EH (cell line): ENCODE results near the gene MEST.
"Not testable (repeated sequence)": the region's sequence is repeated elsewhere in the genome, so short reads cannot be mapped to it uniquely, and the experiment has no call there.

Source experiments
- DNase-seq: peaks from one replicate; pipeline ENCODE4 v3.0.0-alpha.2; 2015; ENCODE audit warnings: low read depth

The MEST gene, protein sequence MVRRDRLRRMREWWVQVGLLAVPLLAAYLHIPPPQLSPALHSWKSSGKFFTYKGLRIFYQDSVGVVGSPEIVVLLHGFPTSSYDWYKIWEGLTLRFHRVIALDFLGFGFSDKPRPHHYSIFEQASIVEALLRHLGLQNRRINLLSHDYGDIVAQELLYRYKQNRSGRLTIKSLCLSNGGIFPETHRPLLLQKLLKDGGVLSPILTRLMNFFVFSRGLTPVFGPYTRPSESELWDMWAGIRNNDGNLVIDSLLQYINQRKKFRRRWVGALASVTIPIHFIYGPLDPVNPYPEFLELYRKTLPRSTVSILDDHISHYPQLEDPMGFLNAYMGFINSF

GRCh38 chr7:130491841-130492522, at the start of gene MEST:
TSS of gene MEST (plus strand) at chr7:130492085. CDS start at chr7:130492314, 229 bp downstream.
- DNase-seq, result peak; percentile 13

DNA sequence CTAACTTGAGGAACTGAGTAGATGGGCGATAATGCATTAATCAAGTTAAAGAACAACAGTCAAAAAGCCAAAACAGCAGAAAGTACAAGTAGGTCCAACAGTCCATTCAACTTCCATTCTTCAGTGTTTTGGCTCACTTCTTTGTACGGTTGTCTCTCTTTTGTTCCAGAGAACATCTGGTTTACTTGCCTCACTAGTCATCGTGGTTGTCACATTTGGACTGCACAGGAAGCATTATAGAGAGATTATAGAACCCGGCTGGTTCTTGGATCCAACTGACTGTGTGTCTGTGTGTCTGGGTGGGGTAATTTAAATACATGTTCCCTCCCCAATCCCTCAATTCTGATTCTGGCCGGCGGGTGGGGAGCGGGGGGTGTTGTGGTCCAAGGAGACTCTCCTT, 49.3 kb upstream of the MEST start:
- DNase-seq, result no peak

GRCh38 chr7:130444234-130444633, 47.7 kb upstream of the MEST start:
- no peak for DNase-seq

- no peak for DNase-seq
Measured at GRCh38 chr7:130444751-130445407, 47.0 kb upstream of the MEST start.

GRCh38 chr7:130446259-130446658, 45.6 kb upstream of the MEST start:
- no peak for DNase-seq

- not testable (repeated sequence) for DNase-seq
Measured at GRCh38 chr7:130451344-130451743, 40.5 kb upstream of the MEST start.

DNA sequence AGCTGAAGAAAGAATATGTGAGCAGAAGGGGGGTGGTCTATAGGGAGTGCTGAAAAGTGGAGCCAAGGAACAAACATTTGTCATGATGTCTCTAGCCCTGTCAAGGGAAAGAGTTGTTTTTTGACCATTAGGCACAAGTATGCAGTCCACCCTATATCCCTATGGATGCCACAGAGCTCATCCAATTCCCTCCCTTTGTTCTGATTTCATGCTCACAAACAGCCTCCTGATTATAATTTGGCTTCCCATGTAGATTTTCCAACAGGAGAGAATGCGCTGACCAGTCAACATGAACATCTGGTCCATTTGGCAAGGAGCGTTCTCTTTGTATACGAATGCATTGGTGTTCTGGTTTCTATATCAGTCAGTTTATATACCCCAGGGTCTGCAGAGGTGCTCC, 38.9 kb upstream of the MEST start:
- no peak for DNase-seq

- DNase-seq, result no peak
Measured at GRCh38 chr7:130454959-130455358, 36.9 kb upstream of the MEST start.

GRCh38 chr7:130458257-130458656, 33.6 kb upstream of the MEST start:
- no peak for DNase-seq

- peak; percentile 31 for DNase-seq
Measured at GRCh38 chr7:130461272-130461671, 30.6 kb upstream of the MEST start.

DNA sequence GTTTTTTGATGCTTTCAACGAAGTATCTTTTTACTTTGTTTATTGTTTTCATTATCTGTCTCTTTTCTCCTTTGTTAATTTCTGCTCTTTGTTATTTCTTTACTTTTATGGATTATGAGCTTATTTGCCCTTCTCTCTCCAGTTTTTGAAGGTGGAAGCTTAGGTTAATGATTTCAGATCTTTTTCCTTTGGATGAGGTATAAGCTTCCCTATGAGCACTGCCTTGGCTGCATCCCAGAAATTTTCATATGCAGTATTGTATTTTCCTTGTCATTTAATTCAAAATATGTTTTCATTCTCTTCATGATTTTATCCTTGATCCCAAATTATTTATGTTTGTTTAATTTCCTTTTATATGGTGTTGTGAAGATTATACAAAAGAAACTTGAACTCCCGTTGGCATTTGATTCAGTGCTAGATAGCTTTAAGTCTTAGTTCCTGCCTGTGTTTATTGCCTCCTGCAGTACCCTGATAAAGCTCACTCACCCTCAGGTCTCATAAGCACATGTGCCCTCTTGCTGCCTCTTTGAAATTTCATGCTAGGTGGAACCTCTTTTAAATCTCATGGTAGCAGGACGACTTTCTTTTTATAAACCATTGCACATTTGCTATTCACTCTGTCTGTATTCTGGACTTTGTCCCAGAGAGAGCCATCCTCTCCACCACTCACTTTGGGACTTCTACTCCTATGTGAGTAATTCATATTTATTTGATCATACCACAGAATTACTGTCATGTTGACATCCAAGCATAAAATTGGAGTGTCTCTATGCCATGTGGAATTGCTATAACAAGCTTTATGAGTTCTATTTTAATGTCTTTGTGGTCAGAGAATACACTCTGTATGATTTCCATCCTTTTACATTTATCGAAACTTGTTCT, 28.1 kb upstream of the MEST start:
- DNase-seq, result no peak

DNA sequence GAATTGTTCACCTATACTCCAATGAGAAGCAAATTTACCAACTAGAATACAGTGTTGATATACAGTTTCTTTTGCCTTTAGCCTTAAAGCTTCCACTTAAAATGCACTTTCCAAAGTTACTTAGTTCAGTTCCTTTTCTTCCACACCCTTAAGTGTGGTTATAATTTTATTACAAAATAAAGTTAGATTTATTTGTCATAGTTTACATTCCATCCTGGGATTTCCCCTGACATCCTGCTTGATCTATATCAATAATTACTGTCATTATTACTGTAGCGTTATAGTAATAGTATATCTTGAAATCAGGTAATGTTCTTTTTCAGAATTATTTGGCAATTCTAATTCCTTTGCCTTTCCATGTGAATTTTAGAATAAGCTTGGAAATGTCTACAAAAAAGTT, 23.3 kb upstream of the MEST start:
- DNase-seq, result no peak

DNA sequence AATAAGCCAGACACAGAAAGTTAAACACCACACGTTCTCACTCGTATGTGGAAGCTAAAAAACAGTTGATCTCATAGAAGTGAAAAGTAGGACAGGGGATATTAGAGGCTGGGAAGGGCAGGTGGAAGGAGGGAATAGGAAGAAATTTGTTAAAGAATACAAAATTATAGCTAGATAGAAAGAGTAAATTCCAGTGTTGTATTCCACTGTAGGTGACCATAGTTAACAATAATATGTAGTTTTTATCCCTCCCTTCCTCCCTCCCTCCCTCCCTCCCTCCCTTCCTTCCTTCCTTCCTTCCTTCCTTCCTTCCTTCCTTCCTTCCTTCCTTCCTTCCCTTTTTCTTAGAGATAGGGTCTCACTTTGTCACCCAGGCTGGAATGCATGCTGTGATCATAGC, 19.9 kb upstream of the MEST start:
- no peak for DNase-seq

DNA sequence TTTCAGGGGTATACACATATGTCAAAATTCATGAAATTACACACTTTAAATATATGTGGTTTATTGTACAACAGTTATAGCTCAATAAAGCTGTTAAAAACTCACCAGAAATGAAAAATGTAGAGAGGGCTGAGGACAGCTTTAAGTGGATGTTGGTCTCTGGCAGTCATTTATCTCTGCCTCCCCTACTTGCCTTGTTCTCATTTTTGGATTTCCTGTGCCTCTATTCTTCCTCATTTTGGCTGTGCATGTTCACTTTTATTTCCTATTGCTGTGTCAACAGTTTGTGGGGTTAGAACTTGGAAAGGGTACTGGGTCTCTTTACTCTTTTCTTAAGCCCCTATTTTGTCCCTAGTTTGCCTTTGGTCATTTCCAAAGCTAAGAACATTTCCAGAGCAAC, 18.6 kb upstream of the MEST start:
- DNase-seq, result no peak

- DNase-seq, result no peak
Measured at GRCh38 chr7:130473876-130474275, 18.0 kb upstream of the MEST start.

GRCh38 chr7:130475776-130476175, 16.1 kb upstream of the MEST start:
- no peak for DNase-seq

GRCh38 chr7:130476297-130477150, 15.4 kb upstream of the MEST start:
- peak; percentile 56 for DNase-seq

GRCh38 chr7:130478991-130479390, 12.9 kb upstream of the MEST start:
- DNase-seq, result no peak

DNA sequence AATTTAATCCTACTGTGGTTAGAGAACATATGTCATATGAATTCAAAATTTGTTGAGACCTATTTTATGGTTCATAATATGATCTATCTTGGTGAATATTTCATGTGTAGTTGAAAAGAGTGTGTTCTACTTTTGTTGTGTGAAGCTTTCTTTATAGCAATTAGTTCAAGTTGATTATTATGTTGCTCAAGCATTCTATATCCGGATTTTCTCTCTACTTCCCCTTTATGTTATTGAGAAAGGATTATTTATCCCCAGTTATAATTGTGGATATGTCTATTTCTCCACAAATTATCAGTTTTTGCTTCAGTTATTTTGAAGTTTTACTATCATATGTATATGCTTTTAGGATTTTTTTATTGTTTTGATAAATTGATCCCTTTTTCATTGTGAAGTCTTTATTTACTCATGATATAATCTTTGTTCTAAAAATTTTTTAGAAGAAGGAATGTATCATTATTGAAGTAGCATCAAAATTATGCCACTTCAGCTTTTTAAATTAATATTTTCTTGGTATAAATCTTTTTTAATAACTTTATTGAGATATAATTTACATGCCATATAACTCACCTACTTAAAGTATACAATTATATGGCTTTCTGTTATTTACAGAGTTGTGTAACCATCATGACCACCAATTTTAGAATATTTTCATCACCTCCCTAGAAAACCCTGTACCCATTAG, 12.0 kb upstream of the MEST start:
- no peak for DNase-seq

DNA sequence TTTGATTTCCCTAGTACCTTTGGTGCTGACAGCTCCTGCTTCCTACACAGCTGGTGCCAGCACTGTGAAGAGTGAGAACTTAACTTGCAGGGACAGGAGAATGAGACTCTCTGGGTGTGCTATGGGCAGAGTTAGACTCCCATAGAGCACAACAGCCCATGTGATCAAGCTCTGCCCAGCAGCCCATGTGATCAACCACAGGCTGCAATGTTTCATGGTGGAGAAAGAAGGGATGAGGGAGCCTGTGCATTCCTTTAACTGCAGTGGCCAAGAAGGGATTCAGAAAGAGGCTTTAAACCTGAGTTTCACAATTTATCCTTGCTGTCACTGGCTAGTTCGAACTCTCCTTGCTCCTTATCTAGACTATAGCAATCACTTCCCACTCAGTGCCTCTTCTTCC, 10.0 kb upstream of the MEST start:
- peak; percentile 32 for DNase-seq

- DNase-seq, result no peak
Measured at GRCh38 chr7:130483031-130483430, 8.9 kb upstream of the MEST start.
